Spleen (tissue), 7 donors: ENCODE measurements around the gene INO80.

Experiments used
- CTCF ChIP-seq, 11 experiments: fragments of 200-600 bp in 7 of 11; fragments of 450-650 bp in 4 of 11; sonication (generic) in 4 of 11; IDR thresholded peaks in 8 of 11; conservative IDR thresholded peaks in 3 of 11; 1 replicate in 7 of 11; 2 replicates in 4 of 11; pipeline versions ENCODE4 v1.4.0 to v1.8.0; 2016 to 2021; ENCODE audit warnings: antibody characterized with exemption in 11 of 11, inconsistent platforms in 4 of 11, mild to moderate bottlenecking in 1 of 11
- POLR2AphosphoS5 ChIP-seq, 3 donors: sonication (generic); formaldehyde crosslinking; IDR thresholded peaks; one replicate each; pipeline ENCODE4 v1.5.1; 2017; ENCODE audit warnings: antibody characterized with exemption in 3 of 3
- donor health status: DM: no; HTN: no; CAD: no; lungs with moderate emphysema.
- donor health status: DM: no; HTN: no; CAD: no.
- donor health status: DM: no; HTN: no; CAD: no.

- TF ChIP-seq CTCF (IDR thresholded peaks at IDR 0.05 in 8 of 11, conservative IDR thresholded peaks at IDR 0.05 in 3 of 11), result no peak
- no peak for TF ChIP-seq POLR2AphosphoS5 (IDR thresholded peaks at IDR 0.05)
Measured at GRCh38 chr15:40964634-40965033, 151.4 kb downstream of the INO80 start.
